CD4-positive, alpha-beta T cell treated with Interferon gamma for 1 hour (primary cell): ENCODE data around the gene TNRC6C.
A peak's percentile ranks its signal among the peaks of the same experiment; 100 is the strongest.

Source experiments
- DNase-seq: peaks from one replicate; pipeline ENCODE4 v3.0.0-alpha.2; 2020

The TNRC6C gene

GRCh38 chr17:78092794-78093324 lies 134.4 kb downstream of the TNRC6C start:
- DNase-seq, result no peak

DNA sequence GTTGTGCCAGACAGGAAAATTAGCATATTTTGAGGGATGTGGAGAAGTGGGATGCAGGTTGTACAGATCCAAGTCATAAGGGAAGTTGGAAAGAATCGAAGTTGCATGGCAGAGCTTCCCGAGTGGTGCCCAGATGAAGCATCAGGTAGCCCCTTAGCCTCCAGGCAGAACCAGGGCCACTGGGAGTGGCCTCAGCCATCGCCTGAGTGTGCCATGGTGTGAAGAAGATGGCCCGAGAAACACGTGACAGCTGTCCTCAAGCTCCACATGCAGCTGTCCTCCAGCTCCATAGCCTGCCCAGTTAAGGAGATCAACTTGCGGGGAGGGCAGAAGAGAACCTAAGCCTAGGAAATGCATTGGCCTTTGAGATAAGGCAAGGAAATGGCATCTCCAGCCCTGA lies 136.5 kb downstream of the TNRC6C start:
- no peak for DNase-seq

DNA sequence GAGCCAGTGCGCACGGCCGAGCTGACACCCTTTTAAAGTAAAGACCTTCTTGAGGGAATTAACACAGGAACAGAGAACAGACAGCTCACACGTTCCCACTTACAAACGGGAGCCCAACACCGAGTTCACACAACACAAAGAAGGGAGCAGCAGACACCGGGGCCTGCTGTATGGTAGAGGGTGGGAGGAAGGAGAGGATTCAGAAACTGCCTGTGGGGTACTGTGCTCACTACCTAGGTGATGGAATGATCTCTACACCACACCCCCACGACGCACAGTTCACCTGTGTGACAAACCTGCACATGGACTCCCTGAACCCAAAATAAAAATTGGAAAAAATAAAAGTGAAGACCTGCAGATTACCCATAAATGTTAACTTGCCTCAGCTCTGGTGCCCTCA lies 137.6 kb downstream of the TNRC6C start:
- no peak for DNase-seq

DNA sequence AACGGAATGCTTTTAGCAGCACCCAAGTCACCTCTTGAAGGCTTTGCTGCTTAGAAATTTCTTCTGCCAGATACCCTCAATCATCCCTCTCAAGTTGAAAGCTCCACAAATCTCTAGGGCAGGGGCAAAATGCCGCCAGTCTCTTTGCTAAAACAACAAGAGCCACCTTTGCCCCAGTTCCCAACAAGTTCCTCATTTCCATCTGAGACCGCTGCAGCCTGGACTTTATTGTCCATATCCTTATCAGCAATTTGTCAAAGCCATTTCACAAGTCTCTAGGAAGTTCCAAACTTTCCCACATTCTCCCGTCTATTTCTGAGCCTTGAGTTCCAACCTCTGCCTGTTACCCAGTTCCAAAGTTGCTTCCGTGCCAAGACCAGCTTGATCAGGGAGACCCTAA lies 142.6 kb downstream of the TNRC6C start:
- DNase-seq, result no peak

DNA sequence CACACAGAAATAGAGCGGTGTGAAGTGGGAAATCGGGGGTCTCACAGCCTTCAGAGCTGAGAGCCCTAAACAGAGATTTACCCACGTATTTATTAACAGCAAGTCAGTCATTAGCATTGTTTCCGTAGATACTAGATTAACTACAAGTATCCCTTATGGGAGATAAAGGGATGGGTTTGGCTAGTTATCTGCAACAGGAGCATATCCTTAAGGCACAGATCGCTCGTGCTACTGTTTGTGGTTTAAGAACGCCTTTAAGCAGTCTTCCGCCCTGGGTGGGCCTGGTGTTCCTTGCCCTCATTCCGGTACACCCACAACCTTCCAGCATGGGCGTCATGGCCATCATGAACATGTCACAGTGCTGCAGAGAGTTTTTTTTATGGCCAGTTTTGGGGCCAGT lies 143.0 kb downstream of the TNRC6C start:
- DNase-seq, result no peak

- DNase-seq, result no peak
Observed at GRCh38 chr17:78103311-78103710, 144.8 kb downstream of the TNRC6C start.

DNA sequence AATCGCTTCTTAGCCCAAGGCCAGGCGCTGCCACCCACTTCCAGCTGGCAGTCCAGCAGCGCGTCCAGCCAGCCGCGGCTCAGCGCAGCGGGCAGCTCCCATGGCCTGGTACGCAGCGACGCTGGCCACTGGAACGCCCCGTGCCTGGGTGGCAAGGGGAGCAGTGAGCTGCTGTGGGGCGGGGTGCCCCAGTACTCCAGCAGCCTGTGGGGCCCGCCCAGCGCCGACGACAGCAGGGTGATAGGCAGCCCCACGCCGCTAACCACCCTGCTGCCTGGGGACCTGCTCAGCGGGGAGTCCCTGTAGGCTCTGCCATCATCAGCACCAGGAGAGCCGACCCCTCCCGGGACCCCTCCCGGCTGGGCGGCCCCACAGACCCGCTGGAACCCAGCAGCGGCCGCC lies 146.0 kb downstream of the TNRC6C start:
- no peak for DNase-seq

GRCh38 chr17:78105101-78105500 lies 146.6 kb downstream of the TNRC6C start:
- no peak for DNase-seq

DNA sequence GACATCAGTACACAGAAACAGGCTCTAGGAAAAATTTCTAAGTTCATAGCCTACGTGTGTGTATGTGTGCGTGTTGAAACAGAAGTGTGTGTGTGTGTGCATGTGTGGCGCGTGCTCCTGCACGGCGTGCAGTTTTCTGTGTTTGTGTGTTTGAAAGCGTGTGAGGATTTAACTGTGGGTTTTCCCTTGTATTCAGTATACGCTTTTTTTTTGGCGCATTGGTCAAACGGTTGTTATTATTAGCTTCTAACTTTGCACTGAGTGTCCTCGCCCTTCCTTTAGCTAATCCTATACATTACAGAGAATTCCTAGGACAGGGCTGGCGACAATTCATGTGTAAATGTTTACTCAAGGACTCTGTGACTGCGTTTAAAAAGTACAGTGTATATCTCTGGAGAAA lies 147.0 kb downstream of the TNRC6C start:
- no peak for DNase-seq

DNA sequence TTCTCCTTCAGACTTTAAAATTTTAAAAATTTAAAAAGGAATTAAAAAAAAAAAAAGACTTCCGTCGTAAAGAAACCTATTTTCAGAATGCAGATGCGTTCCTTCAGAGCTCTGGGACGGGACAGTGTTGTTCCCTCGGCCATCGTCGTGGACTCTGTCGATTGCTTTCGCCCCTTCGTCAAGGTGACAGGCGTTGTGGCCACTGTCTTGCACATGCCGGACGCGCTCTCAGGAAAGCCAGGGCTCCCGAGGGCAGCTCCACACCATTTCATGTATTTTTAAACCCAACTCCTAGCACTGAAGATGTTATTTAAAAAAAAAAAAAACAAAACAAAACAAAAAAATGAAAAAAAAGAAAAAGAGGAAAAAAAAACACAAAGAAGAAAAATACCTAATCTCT lies 147.7 kb downstream of the TNRC6C start:
- DNase-seq, result no peak

GRCh38 chr17:78107457-78107856 lies 149.0 kb downstream of the TNRC6C start:
- DNase-seq, result no peak

GRCh38 chr17:78107976-78108725 lies 149.6 kb downstream of the TNRC6C start:
- no peak for DNase-seq

- no peak for DNase-seq
Observed at GRCh38 chr17:78108726-78109488, 150.4 kb downstream of the TNRC6C start.

DNA sequence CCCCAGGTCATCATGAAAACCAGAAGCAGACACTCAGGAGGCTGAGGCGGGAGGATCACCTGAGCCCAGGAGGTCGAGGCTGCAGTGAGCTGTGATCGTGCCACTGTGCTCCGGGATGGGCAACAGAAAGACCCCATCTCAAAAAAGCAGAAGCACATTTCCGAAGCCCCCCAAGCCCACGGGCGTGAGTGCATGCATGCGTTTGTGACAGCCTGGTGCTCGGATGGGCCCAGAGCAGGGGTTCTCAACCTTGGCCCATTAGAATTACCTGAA lies 150.9 kb downstream of the TNRC6C start:
- DNase-seq, result no peak

GRCh38 chr17:78110363-78111015 lies 152.0 kb downstream of the TNRC6C start:
- no peak for DNase-seq

- no peak for DNase-seq
Observed at GRCh38 chr17:78111016-78111726, 152.7 kb downstream of the TNRC6C start.

DNA sequence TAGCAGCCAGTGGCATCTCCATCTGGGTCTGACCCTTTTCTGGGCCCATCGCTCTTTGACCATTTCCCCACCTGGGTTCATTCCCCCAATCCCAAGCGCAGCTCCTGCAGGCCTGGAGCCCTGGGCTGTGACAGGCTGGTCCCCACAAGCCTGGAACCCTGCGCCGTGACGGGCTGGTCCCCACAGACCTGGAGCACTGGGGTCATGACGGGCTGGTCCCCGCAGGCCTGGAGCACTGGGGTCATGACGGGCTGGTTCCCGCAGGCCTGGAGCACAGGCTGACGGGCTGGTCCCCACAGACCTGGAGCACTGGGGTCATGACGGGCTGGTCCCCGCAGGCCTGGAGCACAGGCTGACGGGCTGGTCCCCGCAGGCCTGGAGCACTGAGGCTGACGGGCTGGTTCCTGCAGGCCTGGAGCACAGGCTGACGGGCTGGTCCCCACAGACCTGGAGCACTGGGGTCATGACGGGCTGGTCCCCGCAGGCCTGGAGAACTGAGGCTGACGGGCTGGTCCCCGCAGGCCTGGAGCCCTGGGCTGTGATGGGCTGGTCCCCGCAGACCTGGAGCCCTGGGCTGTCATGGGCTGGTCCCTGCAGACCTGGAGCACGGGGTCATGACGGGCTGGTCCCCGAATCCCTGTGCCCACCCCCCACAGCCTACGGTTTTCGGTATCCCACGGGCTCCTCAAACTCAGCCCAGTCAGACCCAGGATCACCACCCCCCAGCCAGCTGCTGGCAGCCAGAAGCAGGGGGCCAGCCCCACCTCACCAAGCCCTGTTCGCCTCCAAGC lies 153.4 kb downstream of the TNRC6C start:
- no peak for DNase-seq

GRCh38 chr17:78112518-78113471 lies 154.3 kb downstream of the TNRC6C start:
- peak; percentile 73 for DNase-seq

- no peak for DNase-seq
Observed at GRCh38 chr17:78113804-78114785, 155.6 kb downstream of the TNRC6C start.
